HG03097 (cell line): ENCODE results near the gene KLHL2.
"Not testable (repeated sequence)": the region's sequence is repeated elsewhere in the genome, so short reads cannot be mapped to it uniquely, and the experiment has no call there.

Experiments
- ATAC-seq: cut with Tn5 transposase; IDR thresholded peaks from one replicate; pipeline ENCODE4 v1.9.1; 2021; ENCODE audit not compliant: unreplicated experiment, low FRiP score

The KLHL2 gene

DNA sequence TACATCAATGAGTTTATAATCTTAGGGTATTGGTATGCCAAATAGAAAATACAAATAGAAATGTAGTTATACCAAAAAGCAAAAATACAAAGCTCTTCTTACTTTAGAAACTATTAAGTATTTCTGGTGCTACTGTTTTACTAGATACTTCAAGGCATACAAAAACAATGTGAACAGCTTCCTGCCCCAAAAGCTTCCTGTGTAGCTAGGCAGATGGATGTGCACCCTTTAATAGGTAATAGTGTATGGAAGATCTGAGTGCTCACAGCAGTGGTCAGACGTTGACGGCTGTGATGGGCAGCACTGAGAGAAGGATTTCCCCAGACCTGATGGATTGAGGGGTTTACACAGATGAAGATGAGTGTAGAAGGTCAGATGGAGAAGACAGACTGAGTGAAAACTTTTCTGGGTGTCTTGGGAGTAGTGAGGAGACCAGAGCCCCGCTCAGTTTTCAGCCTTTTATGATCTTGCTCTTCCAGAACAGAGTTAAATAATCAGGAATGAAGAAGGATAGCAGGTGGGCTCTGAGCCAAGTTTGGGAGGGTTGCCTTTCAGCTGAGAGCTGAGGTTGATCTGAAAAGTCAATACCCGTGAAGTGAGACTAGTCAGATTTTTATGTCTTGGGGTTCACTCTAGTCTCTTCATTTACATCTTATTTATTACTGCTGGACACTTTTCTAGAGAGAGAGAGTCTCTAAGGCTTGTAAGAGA lies 22.3 kb downstream of the KLHL2 start:
- ATAC-seq, result not testable (repeated sequence)

DNA sequence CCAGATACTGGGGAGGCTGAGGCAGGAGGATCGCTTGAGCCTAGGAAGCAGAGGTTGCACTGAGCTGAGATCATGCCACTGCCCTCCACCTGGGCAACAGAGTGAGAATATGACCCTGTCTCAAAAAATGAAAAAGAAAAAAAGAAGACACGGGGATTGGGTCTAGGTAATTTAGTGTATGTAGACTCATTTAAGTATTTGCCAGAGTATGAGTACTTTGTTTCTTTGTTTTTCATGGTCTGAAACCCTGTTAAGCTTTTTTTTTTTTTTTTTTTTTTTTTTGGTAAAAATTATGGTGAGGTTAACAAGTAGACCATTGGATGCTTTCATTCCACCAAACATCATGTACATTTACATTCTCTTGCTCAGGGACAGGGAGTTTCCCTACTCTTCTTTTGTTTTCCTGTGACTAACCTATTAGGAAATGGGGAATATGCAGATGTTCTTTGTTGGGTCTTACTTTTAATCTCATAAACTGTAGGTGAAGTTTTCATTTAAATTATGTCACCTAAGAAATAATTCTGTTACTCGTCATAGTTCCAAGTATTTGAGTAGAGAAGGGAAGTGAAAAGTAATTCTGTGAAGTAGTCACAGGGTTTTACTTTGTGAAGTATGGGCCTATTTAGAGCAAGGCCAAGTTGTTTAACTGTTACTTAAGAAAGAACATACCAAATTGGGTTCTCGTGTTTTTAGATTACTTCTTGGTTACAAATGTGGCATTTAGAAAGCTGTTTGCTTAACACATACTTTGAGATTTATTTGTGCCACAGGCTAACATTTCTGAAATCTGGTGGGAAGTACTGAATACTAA lies 25.5 kb downstream of the KLHL2 start:
- not testable (repeated sequence) for ATAC-seq

DNA sequence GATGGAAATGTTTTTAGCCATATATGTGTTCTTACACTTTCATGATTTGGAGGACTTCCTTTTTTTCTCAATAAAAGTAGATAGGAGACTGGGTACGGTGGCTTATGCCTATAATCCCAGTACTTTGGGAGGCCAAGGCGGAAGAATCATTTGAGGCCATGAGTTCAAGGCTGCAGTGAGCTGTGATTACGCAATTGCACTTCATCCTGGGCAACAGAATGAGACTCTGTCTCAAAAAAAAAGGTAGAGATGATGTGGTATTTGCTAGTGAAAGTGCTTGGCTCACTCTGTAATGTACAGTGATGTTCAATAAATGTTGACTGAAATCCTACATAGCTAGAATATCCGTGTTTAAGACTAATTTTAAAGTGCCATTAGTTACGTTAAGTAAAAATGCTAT lies 27.4 kb downstream of the KLHL2 start:
- no peak for ATAC-seq

DNA sequence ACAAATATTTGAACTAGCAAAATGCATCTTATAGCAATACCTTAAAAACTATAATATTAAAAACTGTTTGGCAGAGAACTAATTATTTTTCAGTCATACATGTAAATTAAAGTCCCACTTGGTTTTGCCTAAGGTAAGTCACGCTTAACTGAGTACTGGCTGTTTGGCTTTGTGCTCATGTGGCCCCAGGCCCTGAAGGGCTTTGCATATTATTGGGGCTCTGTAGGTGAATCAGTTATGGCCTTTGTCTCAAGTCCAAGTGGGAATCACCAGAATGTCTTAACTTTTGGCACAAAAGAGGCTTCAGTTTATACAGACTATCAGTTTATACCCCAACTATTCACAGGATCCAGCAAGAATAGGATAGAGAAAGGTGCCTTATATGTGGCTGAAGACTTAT lies 29.5 kb downstream of the KLHL2 start:
- not testable (repeated sequence) for ATAC-seq

DNA sequence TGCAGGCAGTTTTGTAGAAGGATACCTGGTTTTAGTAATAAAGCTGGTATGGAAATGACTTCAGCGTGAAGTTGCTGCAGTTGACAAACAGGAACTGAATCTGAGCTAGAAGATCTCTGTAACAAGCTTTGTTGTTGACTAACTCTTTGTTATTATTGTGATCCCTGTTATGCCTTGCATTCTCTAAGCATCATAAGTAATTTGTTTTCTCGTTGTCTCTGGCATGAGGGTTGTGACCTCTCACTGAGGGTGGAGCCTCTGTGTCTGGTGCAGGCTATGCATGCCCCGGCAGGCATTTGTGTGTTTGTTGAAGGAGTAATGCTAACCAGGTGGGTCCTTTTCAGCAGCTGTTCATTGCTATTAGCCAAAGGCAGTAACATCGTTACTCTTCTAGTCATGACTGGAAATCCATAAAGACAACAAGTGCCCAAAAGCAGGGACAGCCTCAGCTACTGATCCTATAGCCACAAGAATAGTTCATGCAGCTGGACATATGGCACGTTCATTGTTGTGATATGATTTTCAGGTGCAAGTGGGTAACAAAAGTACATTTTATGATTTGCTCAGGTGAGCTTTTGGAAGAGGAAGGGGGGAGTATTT lies 30.8 kb downstream of the KLHL2 start:
- not testable (repeated sequence) for ATAC-seq

DNA sequence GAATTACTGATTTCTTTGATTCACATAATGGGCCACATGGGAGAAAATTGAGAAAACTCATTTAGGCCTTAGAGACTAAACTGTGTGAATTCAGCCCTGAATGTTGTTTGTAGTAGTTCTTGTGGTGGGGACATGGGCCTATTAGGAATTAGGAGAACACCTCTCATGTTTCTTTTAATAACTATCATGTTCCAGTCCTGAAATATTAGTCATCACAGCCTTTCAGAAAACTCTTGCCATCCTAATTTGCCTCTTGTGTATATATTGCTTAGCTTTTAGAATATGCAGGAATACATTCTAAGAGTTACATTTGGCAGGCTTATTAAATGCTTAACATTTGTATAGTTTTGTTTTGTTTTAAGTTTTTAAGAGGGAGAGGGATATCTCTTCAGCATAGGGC lies 33.4 kb downstream of the KLHL2 start:
- not testable (repeated sequence) for ATAC-seq

DNA sequence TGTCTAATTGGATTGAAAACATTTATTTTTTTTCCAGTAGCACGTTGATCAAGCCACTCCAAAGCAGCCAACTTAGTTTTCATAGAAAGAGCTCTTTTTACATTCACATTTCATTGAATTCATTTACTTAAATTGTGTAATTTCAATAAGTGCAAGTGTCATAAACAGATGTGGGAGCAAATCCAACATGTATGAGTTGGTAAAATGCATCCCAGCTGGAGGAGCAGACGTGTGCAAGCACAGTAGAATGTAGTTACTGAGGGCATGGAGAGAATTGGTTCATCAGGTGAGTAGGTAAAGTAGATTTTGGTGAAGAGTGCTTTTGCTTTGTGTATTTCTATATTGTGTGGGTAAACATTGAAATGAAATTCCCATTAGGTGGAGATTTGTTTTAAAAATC lies 36.8 kb downstream of the KLHL2 start:
- ATAC-seq, result not testable (repeated sequence)

DNA sequence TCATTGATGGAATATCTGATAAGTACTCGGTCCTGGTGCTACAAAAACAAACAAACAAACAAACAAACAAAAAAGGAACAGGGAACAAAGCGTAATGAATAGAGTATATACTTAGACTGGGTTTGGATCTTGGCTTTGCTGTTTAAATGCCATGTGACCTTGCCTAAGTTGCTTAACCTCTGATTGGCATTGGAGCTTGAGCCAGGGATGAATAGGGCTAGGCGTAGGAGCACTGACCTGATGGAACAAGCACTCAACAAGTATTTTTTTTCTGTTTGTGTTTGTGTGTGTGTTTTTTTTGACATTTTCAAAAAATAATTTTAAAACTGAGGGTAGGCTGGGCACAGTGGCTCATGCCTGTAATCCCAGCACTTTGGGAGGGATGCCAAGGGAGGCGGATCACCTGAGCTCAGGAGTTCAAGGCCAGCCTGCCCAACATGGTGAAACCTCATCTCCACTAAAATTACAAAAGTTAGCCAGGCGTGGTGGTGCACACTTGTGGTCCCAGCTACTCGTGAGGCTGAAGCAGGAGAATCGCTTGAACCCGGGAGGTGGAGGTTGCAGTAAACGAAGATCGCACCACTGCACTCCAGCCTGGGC lies 37.3 kb downstream of the KLHL2 start:
- not testable (repeated sequence) for ATAC-seq

DNA sequence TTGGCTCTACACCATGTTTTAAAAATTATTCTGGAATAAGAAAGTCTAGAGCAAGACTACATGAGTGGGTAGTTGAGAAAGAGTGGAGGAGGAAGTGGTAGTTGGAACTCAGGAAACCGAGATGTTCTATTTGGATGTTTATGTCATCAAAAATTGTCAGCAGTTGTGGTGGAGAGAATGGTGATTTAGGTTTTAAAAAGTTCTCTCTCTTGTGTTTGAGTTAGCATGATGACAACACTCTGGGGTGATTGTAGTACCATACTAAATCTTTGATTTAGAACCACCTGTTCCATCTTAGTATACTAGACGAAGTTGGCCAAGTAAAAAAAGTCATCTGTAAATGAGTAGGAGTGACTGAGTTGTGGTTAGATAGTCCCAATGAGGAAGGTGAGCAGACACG lies 40.7 kb downstream of the KLHL2 start:
- no peak for ATAC-seq

DNA sequence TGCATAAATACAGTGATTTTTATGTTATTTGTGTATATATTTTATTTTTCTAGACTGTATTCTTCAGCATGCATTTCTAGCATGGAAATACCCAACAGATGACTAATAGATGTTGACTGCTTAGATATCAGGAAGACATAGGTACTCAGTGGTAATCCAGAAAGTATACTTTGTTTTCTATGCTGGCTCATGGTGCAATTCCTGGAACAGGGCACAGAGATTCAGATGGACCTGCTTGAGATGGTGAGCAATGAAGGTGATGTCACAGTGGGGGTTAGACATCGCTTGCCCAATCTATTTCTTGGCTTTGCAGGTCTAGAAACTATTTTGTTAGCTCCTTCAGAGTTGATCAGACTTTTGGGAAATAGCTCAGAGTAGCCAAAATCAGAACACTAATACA lies 41.5 kb downstream of the KLHL2 start:
- ATAC-seq, result not testable (repeated sequence)

DNA sequence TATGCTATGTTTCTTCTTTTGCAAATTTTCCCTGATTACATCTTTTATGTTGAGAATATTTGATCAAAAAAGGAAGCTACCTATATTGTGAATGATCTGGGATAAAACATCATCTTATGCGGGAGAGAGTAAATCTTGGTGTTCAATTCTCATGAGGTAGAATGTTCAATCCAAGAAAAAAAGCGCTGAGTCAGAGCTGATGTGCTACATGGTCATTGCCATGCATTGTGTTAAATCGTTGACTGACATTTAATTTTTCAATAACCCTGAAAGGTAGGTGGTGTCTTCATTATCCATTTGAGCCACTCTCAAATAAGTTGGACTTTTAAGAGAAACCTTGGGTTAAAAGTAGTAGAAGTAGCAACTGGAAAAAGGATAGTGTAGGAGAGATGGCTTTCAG lies 47.4 kb downstream of the KLHL2 start:
- not testable (repeated sequence) for ATAC-seq

DNA sequence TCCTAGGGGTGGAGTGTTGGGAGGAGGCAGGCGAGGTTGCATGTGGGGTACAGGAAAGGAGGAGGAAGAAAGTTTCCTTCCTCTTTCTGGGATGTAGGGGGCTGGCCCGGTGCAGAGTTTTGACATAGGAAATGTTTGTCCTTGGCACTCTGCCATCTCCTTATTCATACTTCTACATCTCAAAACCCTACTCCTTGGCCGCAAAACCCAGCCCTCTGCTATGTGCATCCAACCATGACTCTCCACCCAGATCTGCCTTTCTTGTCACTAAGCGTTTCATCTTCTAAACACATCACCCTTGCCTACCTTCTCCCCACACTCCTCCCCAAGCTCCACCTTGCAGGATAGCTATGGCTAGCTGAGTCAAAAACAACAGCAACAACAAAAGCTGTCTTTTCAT lies 48.1 kb downstream of the KLHL2 start:
- peak; percentile 82 for ATAC-seq

DNA sequence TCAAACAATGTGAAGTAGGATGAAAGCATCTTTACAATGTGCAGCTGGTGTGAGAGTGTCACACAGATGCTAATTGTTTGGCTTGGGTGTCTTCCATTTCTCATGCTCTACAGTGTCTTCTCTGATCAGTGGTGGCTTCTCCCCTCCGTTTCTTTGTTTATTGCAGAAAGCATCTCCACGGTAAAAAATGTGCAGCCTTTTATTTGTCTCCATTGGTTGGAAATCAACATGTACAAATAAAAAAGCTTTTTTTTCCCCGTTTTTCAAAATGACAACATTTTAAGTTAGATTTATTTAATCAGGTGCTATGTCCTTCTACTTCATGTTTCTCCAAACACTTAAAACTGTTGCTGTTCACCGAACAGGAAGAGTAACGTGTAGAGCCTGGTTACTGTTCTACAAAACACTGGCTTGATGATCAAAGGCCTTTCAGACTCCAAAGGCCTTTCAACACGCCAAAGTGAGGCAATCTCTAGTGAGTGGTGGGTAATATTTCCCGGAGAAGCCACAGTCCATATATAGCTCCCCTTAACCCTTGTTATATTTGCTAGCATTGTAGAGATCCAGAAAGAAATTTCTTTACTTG lies 48.8 kb downstream of the KLHL2 start:
- ATAC-seq, result peak; percentile 38

DNA sequence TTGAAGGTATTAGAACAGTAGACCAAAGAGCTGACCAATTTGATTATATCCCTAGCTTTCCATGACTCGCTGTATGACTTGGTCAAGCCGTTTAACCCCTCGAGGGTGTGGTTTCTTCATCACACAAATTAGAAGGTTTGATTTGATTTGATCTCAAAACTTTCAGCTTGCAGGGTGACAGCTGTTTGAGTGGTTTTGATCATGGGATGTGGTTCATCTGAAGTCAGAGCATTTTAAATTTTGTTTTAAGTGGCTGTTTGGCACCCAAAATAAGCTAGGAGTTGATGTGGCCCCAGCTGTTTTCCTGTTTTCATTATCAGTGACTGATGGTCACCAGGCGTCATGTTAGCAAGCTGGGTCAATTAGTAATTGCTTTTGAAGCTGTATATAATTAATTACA lies 52.4 kb downstream of the KLHL2 start:
- not testable (repeated sequence) for ATAC-seq

DNA sequence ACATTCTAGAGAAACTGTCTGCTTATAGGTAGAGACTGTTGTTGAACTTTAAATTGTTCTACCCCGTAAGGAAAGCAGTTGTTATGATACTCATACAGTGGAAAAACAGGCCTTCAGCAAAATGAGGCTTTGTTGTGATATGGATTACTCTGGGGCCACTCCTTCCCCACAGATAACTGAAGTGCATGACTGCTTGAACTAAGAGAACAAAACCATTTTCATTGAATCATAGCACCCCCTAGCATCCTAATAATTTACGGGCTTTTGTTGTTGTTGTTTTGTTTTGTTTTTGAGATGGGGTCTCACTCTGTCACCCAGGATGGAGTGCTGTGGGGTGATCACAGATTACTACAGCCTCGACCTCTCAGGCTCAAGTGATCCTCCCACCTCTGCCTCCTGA lies 54.9 kb downstream of the KLHL2 start:
- ATAC-seq, result not testable (repeated sequence)

DNA sequence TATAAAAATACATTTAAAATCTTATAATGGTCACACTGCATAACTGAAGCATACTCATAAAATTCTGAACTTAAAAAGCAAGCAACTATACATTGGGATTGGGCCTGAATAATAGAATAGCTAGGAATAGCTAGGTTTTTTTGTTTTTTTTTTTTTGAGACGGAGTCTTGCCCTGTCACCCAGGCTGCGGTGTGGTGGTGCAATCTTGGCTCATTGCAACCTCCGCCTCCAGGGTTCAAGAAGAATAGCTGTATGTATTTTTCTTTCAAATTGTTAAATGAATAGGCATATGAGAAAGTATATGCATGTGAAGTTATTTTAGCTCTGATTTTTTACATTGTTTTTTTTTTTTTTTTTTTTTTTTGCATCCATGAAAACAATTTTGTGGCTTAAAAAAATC lies 56.1 kb downstream of the KLHL2 start:
- ATAC-seq, result not testable (repeated sequence)

DNA sequence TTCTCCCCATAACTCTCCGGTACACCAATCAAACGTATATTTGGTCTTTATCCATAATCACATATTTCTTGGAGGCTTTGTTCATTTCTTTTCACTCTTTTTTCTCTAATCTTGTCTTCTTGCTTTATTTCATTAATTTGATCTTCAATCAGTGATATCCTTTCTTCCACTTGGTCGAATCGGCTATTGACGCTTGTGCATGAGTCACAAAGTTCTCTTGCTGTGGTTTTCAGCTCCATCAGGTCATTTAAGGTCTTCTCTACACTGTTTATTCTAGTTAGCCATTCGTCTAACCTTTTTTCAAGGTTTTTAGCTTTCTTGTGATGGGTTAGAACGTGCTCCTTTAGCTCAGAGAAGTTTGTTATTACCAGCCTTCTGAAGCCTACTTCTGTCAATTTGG lies 62.6 kb downstream of the KLHL2 start:
- not testable (repeated sequence) for ATAC-seq

DNA sequence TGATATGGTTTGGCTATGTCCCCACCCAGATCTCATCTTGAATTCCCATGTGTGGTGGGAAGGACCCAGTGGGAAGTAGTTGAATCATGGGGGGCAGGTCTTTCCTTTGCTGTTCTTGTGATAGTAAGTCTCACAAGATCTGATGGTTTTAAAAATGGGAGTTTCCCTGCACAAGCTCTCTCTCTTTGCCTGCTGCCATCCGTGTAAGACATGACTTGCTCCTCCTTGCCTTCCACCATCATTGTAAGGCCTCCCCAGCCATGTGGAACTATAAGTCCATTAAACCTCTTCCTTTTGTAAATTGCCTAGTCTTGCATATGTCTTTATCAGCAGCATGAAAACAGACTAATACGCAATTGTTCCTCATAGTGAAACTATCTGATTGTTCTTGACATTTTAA lies 66.1 kb downstream of the KLHL2 start:
- not testable (repeated sequence) for ATAC-seq

DNA sequence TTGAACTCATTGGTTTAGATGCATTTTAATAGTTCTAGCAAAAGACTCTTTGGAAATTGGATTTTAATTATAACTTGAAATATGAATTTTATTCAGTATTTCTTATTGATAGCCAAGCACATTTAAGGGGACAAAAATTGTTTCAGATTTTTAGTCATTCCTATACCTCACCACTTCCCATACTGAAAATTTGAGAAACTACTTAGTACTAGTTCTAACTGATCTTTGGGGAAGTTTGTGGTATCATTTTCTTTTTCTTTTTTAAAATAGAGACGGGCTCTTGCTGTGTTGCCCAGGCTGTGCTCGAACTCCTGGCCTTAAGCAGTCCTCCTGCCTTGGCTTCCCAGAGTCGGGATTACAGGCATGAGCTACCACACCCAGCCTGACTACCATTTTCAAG lies 68.0 kb downstream of the KLHL2 start:
- not testable (repeated sequence) for ATAC-seq

DNA sequence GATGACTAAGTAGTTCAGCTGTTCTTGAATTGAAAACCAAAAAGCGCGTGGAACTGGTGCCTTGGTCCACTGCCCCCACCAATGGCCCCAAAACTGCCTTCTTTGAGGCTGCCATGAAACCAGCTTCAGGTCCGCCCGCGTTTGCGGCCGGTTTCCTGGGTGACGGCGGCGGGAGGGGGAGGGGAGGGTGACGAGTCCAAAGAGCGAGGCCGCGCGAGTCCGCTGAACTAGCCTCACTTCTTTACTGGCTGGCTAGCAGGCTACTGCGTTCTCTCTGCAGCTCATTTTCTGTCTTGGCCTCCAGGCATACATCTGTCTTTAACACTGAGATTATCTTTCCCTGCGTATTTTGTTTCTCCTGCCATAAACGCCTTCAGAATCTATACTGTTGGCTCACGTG lies 72.2 kb downstream of the KLHL2 start:
- ATAC-seq, result not testable (repeated sequence)

DNA sequence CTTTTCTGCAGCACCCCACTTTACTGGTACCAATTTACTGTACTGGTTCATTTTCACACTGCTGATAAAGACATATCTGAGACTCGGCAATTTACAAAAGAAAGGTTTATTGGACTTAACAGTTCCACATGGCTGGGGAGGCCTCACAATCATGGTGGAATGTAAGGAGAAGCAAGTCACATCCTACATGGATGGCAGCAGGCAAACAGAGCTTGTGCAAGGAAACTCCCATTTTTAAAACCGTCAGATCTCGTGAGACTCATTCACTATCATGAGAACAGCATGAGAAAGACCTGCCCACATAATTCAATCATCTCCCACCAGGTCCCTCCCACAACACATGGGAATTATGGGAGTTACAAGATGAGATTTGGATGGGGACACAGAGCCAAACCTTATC lies 77.3 kb downstream of the KLHL2 start:
- ATAC-seq, result not testable (repeated sequence)
